HepG2 (cell line): ENCODE data around the gene GPT2. TPM values are rescaled to one million over a fixed set of nuclear protein-coding genes. Genes with fewer than 3 reads are reported as not detected.

Experiments used
- ATF1 ChIP-seq: IDR thresholded peaks from 2 replicates; pipeline ENCODE4 v1.6.1; 2016; ENCODE audit warnings: mild to moderate bottlenecking, control low read depth
- CHD4 ChIP-seq: fragments of 200-600 bp; sonication (generic); IDR thresholded peaks from 2 replicates; pipeline ENCODE4 v1.7.0; 2017; ENCODE audit warnings: mild to moderate bottlenecking, low read length, borderline replicate concordance
- DMAP1 ChIP-seq: IDR thresholded peaks from 2 replicates; pipeline ENCODE4 v1.6.1; 2016
- DPF2 ChIP-seq: sonication (generic); formaldehyde crosslinking; IDR thresholded peaks from 2 replicates; pipeline ENCODE4 v1.4.0; 2020; ENCODE audit warnings: mild to moderate bottlenecking, low read depth, missing genetic modification reagents, borderline replicate concordance
- GFI1 ChIP-seq: sonication (generic); formaldehyde crosslinking; IDR thresholded peaks from 2 replicates; pipeline ENCODE4 v1.5.0; 2020; ENCODE audit warnings: missing genetic modification reagents, mild to moderate bottlenecking, borderline replicate concordance
- KLF13 ChIP-seq: sonication (generic); formaldehyde crosslinking; IDR thresholded peaks from 2 replicates; pipeline ENCODE4 v1.4.0; 2020; ENCODE audit warnings: mild to moderate bottlenecking, missing genetic modification reagents
- MNT ChIP-seq: fragments of 450-650 bp; IDR thresholded peaks from 2 replicates; pipeline ENCODE4 v1.6.1; 2016
- NR1H2 ChIP-seq: sonication (generic); formaldehyde crosslinking; IDR thresholded peaks from 2 replicates; pipeline ENCODE4 v1.8.1; 2022; ENCODE audit warnings: low read depth, missing genetic modification reagents, borderline replicate concordance
- NR2F1 ChIP-seq, 2 experiments: fragments of 450-650 bp in 1 of 2; formaldehyde crosslinking in 1 of 2; IDR thresholded peaks; 2 replicates each; pipeline versions ENCODE4 v1.5.0 to v1.6.1; 2016 to 2020; ENCODE audit warnings: mild to moderate bottlenecking in 1 of 2, missing compliant biosample characterization in 1 of 2, missing genetic modification reagents in 1 of 2, moderate library complexity in 1 of 2
- POGK ChIP-seq: sonication (generic); formaldehyde crosslinking; conservative IDR thresholded peaks from 2 replicates; pipeline ENCODE4 v1.8.0; 2022; ENCODE audit warnings: mild to moderate bottlenecking, moderate library complexity, missing genetic modification reagents
- RFXANK ChIP-seq: IDR thresholded peaks from 2 replicates; pipeline ENCODE4 v1.6.1; 2016
- SAP130 ChIP-seq: IDR thresholded peaks from 2 replicates; pipeline ENCODE4 v1.6.1; 2016; ENCODE audit warnings: low read depth
- SPEN ChIP-seq: sonication (generic); formaldehyde crosslinking; IDR thresholded peaks from 2 replicates; pipeline ENCODE4 v1.5.1; 2020; ENCODE audit warnings: low read depth, mild to moderate bottlenecking, missing genetic modification reagents
- TEAD2 ChIP-seq: sonication (generic); formaldehyde crosslinking; IDR thresholded peaks from 2 replicates; pipeline ENCODE4 v1.9.0; 2021; ENCODE audit warnings: missing genetic modification reagents
- ZBTB3 ChIP-seq: sonication (generic); formaldehyde crosslinking; IDR thresholded peaks from 2 replicates; pipeline ENCODE4 v1.4.0; 2020; ENCODE audit warnings: low read depth, mild to moderate bottlenecking, moderate library complexity, missing genetic modification reagents, borderline replicate concordance
- ZKSCAN8 ChIP-seq: IDR thresholded peaks from 2 replicates; pipeline ENCODE4 v1.6.1; 2016; ENCODE audit warnings: borderline replicate concordance, missing genetic modification reagents, missing compliant biosample characterization
- ZNF12 ChIP-seq: sonication (generic); formaldehyde crosslinking; IDR thresholded peaks from 2 replicates; pipeline ENCODE4 v1.5.0; 2020; ENCODE audit warnings: missing genetic modification reagents
- ZNF331 ChIP-seq: sonication (generic); formaldehyde crosslinking; IDR thresholded peaks from 2 replicates; pipeline ENCODE4 v1.4.0; 2020; ENCODE audit warnings: missing genetic modification reagents
- ZNF556 ChIP-seq: sonication (generic); formaldehyde crosslinking; IDR thresholded peaks from 2 replicates; pipeline ENCODE4 v1.4.0; 2020; ENCODE audit warnings: mild to moderate bottlenecking, missing genetic modification reagents, borderline replicate concordance
- ZNF609 ChIP-seq: sonication (generic); formaldehyde crosslinking; IDR thresholded peaks from 2 replicates; pipeline ENCODE4 v1.4.0; 2020; ENCODE audit warnings: mild to moderate bottlenecking, missing genetic modification reagents, borderline replicate concordance
- ZNF616 ChIP-seq: sonication (generic); formaldehyde crosslinking; IDR thresholded peaks from 2 replicates; pipeline ENCODE4 v1.5.0; 2020; ENCODE audit warnings: low read depth, mild to moderate bottlenecking, missing genetic modification reagents
- ZNF772 ChIP-seq: sonication (generic); formaldehyde crosslinking; IDR thresholded peaks from 2 replicates; pipeline ENCODE4 v1.5.0; 2020; ENCODE audit warnings: mild to moderate bottlenecking, missing genetic modification reagents
- polyA plus RNA-seq, 8 experiments: library from polyadenylated mRNA; depleted of rRNA in 3 of 8; stranded (reverse) in 7 of 8; unstranded in 1 of 8; fragments of >200 nt; fragmentation: Illumina TruSeq in 4 of 8; extraction: Trizol in 4 of 8; gene quantifications; 2 replicates each; pipeline versions ENCODE4 v1.2.1 to v1.2.3, GENCODE V29; 2011 to 2016; ENCODE audit warnings: low read depth in 4 of 8, missing spikeins in 1 of 8, mixed read lengths in 1 of 8; ENCODE audit not compliant: insufficient read depth in 1 of 8
- total RNA-seq, 5 experiments: library from RNA; depleted of rRNA; stranded (reverse); fragments of >200 nt; fragmentation: Illumina TruSeq; extraction: Trizol; gene quantifications; 2 replicates each; pipeline ENCODE4 v1.2.3, GENCODE V29; 2016; ENCODE audit warnings: low read depth in 1 of 5

Gene GPT2
- total and polyA plus RNA-seq, 2 of the 13 experiments (the other 11 are each of a cell fraction or from before 2014, with no cell fraction given): 138 to 267 TPM

- TF ChIP-seq NR1H2 (CRISPR knock-in tag): no peak
- TF ChIP-seq CHD4: peak; percentile 80; the same call in 1 of the 2 replicates
- TF ChIP-seq NR2F1 (CRISPR knock-in tag; IDR thresholded peaks at IDR 0.05): peak; percentile 78 to 93
- peak; percentile 95 for TF ChIP-seq ZNF331
- peak; percentile 99 for TF ChIP-seq SAP130
- TF ChIP-seq GFI1: peak; percentile 16; the same call in 1 of the 2 replicates
- TF ChIP-seq ZNF772: peak; percentile 93
- peak; percentile 82 for TF ChIP-seq ATF1 (CRISPR knock-in tag)
- TF ChIP-seq ZNF609: peak; percentile 95
- TF ChIP-seq TEAD2 (CRISPR knock-in tag): no peak
- TF ChIP-seq ZKSCAN8 (CRISPR knock-in tag): peak; percentile 83
- no peak for TF ChIP-seq ZNF616 (CRISPR knock-in tag)
- TF ChIP-seq POGK (CRISPR knock-in tag): peak; percentile 70
- no peak for TF ChIP-seq KLF13 (CRISPR knock-in tag)
- TF ChIP-seq ZBTB3: peak; percentile 99
- TF ChIP-seq DMAP1 (CRISPR knock-in tag): peak; percentile 63; the same call in 1 of the 2 replicates
- peak; percentile 91; the same call in 1 of the 2 replicates for TF ChIP-seq SPEN (CRISPR knock-in tag)
- peak; percentile 93 for TF ChIP-seq DPF2
- TF ChIP-seq RFXANK (CRISPR knock-in tag): 0 out of 2 replicates have a peak, but pooled peaks have one; percentile 73
- TF ChIP-seq MNT: peak; percentile 73
- no peak; the same call in 1 of the 2 replicates for TF ChIP-seq ZNF12 (CRISPR knock-in tag)
- 0 out of 2 replicates have a peak, but pooled peaks have one; percentile 32 for TF ChIP-seq ZNF556 (CRISPR knock-in tag)
Observed at GRCh38 chr16:46882304-46882939, 1.7 kb upstream of the GPT2 start (continued).
